K562 (cell line): ENCODE data around the gene FAM110D.
A peak's percentile ranks its signal among the peaks of the same experiment; 100 is the strongest.

Experiments
- BRD4 ChIP-seq: fragments of 200-600 bp; sonication (generic); IDR thresholded peaks from 2 replicates; pipeline ENCODE4 v1.6.1; 2017; ENCODE audit warnings: inconsistent platforms
- DNMT1 ChIP-seq: fragments of 450-650 bp; IDR thresholded peaks from 2 replicates; pipeline ENCODE4 v1.6.1; 2016; ENCODE audit warnings: antibody characterized with exemption, mild to moderate bottlenecking
- HDAC2 ChIP-seq: fragments of 450-650 bp; IDR thresholded peaks from 2 replicates; pipeline ENCODE4 v1.6.1; 2016; ENCODE audit warnings: mild to moderate bottlenecking
- MAFF ChIP-seq: IDR thresholded peaks from 2 replicates; pipeline ENCODE4 v1.6.1; 2012; ENCODE audit warnings: low read length, improper control_type of control experiment
- MXI1 ChIP-seq: IDR thresholded peaks from 2 replicates; pipeline ENCODE4 v1.6.1; 2011; ENCODE audit warnings: low read depth, mild to moderate bottlenecking, improper control_type of control experiment, low read length
- PRPF4 ChIP-seq: fragments of 200-400 bp; formaldehyde crosslinking; IDR thresholded peaks from one replicate; pipeline ENCODE4 v1.6.1; 2017; ENCODE audit warnings: low read length, low read depth, mild to moderate bottlenecking; ENCODE audit not compliant: insufficient read depth, poor library complexity, severe bottlenecking
- SMARCC2 ChIP-seq: fragments of 450-650 bp; IDR thresholded peaks from 2 replicates; pipeline ENCODE4 v1.6.1; 2017; ENCODE audit warnings: antibody characterized with exemption, moderate library complexity, mild to moderate bottlenecking, low read depth
- SNRNP70 ChIP-seq: fragments of 200-400 bp; formaldehyde crosslinking; optimal IDR thresholded peaks from 2 replicates; pipeline ENCODE3; 2017; ENCODE audit warnings: low read depth, low read length
- ZBTB7A ChIP-seq: IDR thresholded peaks from 2 replicates; pipeline ENCODE4 v1.6.1; 2011; ENCODE audit warnings: low read depth, mild to moderate bottlenecking, low read length, moderate library complexity, borderline replicate concordance; ENCODE audit not compliant: control insufficient read depth
- TF ChIP-seq, protein P1 (sequence below), 3 experiments: IDR thresholded peaks in 2 of 3; conservative IDR thresholded peaks in 1 of 3; 2 replicates each; pipeline ENCODE4 v1.5.1; 2011 to 2012; ENCODE audit warnings: low read length in 3 of 3, mild to moderate bottlenecking in 3 of 3, control low read depth in 2 of 3, improper control_type of control experiment in 1 of 3, inconsistent platforms in 1 of 3, low read depth in 1 of 3, mixed read lengths in 1 of 3, moderate library complexity in 1 of 3; ENCODE audit not compliant: insufficient read depth in 2 of 3
- TF ChIP-seq, protein P2 (sequence below): fragments of 450-650 bp; formaldehyde crosslinking; IDR thresholded peaks from 2 replicates; pipeline ENCODE4 v1.4.0; 2022; ENCODE audit warnings: missing genetic modification characterization

DNA sequence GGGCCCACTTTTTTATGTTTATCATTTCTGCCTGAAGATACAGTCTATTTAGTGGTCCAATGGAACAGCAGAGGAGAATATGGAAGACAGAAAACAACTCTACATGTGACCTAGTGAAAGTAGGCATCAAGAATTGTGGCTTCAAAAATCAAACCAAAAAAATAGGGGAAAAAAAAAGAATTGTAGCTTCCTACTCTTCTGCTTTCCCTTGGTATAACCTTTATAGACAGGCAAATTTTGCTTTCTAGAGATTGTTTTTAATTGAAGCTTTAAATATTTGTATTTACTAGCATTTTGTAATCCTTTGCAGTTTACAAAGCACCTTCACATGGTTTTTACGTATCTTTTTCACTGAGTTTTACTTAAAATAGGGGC is 32.9 kb upstream of the FAM110D start:
- TF ChIP-seq, protein P1, sequence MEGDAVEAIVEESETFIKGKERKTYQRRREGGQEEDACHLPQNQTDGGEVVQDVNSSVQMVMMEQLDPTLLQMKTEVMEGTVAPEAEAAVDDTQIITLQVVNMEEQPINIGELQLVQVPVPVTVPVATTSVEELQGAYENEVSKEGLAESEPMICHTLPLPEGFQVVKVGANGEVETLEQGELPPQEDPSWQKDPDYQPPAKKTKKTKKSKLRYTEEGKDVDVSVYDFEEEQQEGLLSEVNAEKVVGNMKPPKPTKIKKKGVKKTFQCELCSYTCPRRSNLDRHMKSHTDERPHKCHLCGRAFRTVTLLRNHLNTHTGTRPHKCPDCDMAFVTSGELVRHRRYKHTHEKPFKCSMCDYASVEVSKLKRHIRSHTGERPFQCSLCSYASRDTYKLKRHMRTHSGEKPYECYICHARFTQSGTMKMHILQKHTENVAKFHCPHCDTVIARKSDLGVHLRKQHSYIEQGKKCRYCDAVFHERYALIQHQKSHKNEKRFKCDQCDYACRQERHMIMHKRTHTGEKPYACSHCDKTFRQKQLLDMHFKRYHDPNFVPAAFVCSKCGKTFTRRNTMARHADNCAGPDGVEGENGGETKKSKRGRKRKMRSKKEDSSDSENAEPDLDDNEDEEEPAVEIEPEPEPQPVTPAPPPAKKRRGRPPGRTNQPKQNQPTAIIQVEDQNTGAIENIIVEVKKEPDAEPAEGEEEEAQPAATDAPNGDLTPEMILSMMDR (IDR thresholded peaks at IDR 0.05 in 2 of 3, conservative IDR thresholded peaks at IDR 0.05 in 1 of 3; ENCODE audit: insufficient read depth in 2 of 3, low read depth in 1 of 3, low read length in 3 of 3) = no peak
- TF ChIP-seq PRPF4 (no peak), MXI1 (no peak), DNMT1 (no peak), HDAC2 (no peak), MAFF (no peak), ZBTB7A (no peak), SMARCC2 (no peak), SNRNP70 (no peak), BRD4 (no peak; the same call in 1 of the 2 replicates)
- TF ChIP-seq, protein P2, sequence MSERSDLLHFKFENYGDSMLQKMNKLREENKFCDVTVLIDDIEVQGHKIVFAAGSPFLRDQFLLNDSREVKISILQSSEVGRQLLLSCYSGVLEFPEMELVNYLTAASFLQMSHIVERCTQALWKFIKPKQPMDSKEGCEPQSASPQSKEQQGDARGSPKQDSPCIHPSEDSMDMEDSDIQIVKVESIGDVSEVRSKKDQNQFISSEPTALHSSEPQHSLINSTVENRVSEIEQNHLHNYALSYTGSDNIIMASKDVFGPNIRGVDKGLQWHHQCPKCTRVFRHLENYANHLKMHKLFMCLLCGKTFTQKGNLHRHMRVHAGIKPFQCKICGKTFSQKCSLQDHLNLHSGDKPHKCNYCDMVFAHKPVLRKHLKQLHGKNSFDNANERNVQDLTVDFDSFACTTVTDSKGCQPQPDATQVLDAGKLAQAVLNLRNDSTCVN (CRISPR knock-in tag) = 0 out of 2 replicates have a peak, but pooled peaks have one; percentile 1
